ENCODE results near the gene ABLIM1.

The ABLIM1 gene

GRCh38 chr10:114499630-114500190 is 158.4 kb downstream of the ABLIM1 start:
- no peaks in the 10 kb centered on the region for H3K27me3 ChIP-seq (ENCODE audit: control insufficient read depth, insufficient read depth, low read length)
- no peaks in the 10 kb centered on the region for H3K9me3 ChIP-seq (ENCODE audit: control insufficient read depth, insufficient read depth, low read depth, low read length)
- H3K36me3 ChIP-seq (ENCODE audit: control insufficient read depth, insufficient read depth, low read length) = peaks cover 5% of the 10 kb centered on the region
- H3K4me1 ChIP-seq (ENCODE audit: control insufficient read depth, insufficient read depth, low read length) = peaks cover 4% of the 10 kb centered on the region; the same call in 1 of the 2 replicates
- H3K4me3 ChIP-seq (ENCODE audit: low read depth, low read length) = no peak overlapping the region
- H3K9ac ChIP-seq (ENCODE audit: low read length) = no peak overlapping the region
- no peak overlapping the region for H3K27ac ChIP-seq (ENCODE audit: low read depth, low read length)

- Histone ChIP-seq H3K27me3 (ENCODE audit: control insufficient read depth, insufficient read depth, low read length) (no peaks in the 10 kb centered on the region), H3K27ac (ENCODE audit: low read depth, low read length) (no peak overlapping the region), H3K9me3 (ENCODE audit: control insufficient read depth, insufficient read depth, low read depth, low read length) (no peaks in the 10 kb centered on the region), H3K36me3 (ENCODE audit: control insufficient read depth, insufficient read depth, low read length) (peaks cover 5% of the 10 kb centered on the region), H3K4me1 (ENCODE audit: control insufficient read depth, insufficient read depth, low read length) (peaks cover 4% of the 10 kb centered on the region; the same call in 1 of the 2 replicates), H3K9ac (ENCODE audit: low read length) (no peak overlapping the region), H3K4me3 (ENCODE audit: low read depth, low read length) (no peak overlapping the region)
Observed at GRCh38 chr10:114499116-114499515, 159.0 kb downstream of the ABLIM1 start.

GRCh38 chr10:114498413-114499111 is 159.5 kb downstream of the ABLIM1 start:
- Histone ChIP-seq H3K27ac (ENCODE audit: low read depth, low read length) (no peak overlapping the region), H3K4me3 (ENCODE audit: low read depth, low read length) (no peak overlapping the region), H3K9me3 (ENCODE audit: control insufficient read depth, insufficient read depth, low read depth, low read length) (no peaks in the 10 kb centered on the region), H3K4me1 (ENCODE audit: control insufficient read depth, insufficient read depth, low read length) (peaks cover 4% of the 10 kb centered on the region; the same call in 1 of the 2 replicates), H3K36me3 (ENCODE audit: control insufficient read depth, insufficient read depth, low read length) (peaks cover 5% of the 10 kb centered on the region), H3K9ac (ENCODE audit: low read length) (no peak overlapping the region), H3K27me3 (ENCODE audit: control insufficient read depth, insufficient read depth, low read length) (no peaks in the 10 kb centered on the region)

GRCh38 chr10:114495303-114495702 is 162.8 kb downstream of the ABLIM1 start:
- H3K4me3 ChIP-seq (ENCODE audit: low read depth, low read length) = no peak overlapping the region
- H3K9me3 ChIP-seq (ENCODE audit: control insufficient read depth, insufficient read depth, low read depth, low read length) = no peaks in the 10 kb centered on the region
- H3K27me3 ChIP-seq (ENCODE audit: control insufficient read depth, insufficient read depth, low read length) = no peaks in the 10 kb centered on the region
- H3K36me3 ChIP-seq (ENCODE audit: control insufficient read depth, insufficient read depth, low read length) = peaks cover 5% of the 10 kb centered on the region
- no peak overlapping the region for H3K27ac ChIP-seq (ENCODE audit: low read depth, low read length)
- peaks cover 4% of the 10 kb centered on the region for H3K4me1 ChIP-seq (ENCODE audit: control insufficient read depth, insufficient read depth, low read length)
- H3K9ac ChIP-seq (ENCODE audit: low read length) = no peak overlapping the region

- Histone ChIP-seq H3K27ac (ENCODE audit: low read depth, low read length) (no peak overlapping the region), H3K4me3 (ENCODE audit: low read depth, low read length) (no peak overlapping the region), H3K27me3 (ENCODE audit: control insufficient read depth, insufficient read depth, low read length) (no peaks in the 10 kb centered on the region), H3K36me3 (ENCODE audit: control insufficient read depth, insufficient read depth, low read length) (peaks cover 5% of the 10 kb centered on the region), H3K9me3 (ENCODE audit: control insufficient read depth, insufficient read depth, low read depth, low read length) (no peaks in the 10 kb centered on the region), H3K9ac (ENCODE audit: low read length) (no peak overlapping the region), H3K4me1 (ENCODE audit: control insufficient read depth, insufficient read depth, low read length) (peaks cover 22% of the 10 kb centered on the region)
Observed at GRCh38 chr10:114492351-114493037, 165.6 kb downstream of the ABLIM1 start.

GRCh38 chr10:114491933-114492332 is 166.1 kb downstream of the ABLIM1 start:
- Histone ChIP-seq H3K4me1 (ENCODE audit: control insufficient read depth, insufficient read depth, low read length) (peaks cover 23% of the 10 kb centered on the region), H3K9ac (ENCODE audit: low read length) (no peak overlapping the region), H3K4me3 (ENCODE audit: low read depth, low read length) (no peak overlapping the region), H3K27me3 (ENCODE audit: control insufficient read depth, insufficient read depth, low read length) (no peaks in the 10 kb centered on the region), H3K27ac (ENCODE audit: low read depth, low read length) (no peak overlapping the region), H3K36me3 (ENCODE audit: control insufficient read depth, insufficient read depth, low read length) (peaks cover 5% of the 10 kb centered on the region), H3K9me3 (ENCODE audit: control insufficient read depth, insufficient read depth, low read depth, low read length) (no peaks in the 10 kb centered on the region)

GRCh38 chr10:114491419-114491818 is 166.7 kb downstream of the ABLIM1 start:
- Histone ChIP-seq H3K36me3 (ENCODE audit: control insufficient read depth, insufficient read depth, low read length) (peaks cover 7% of the 10 kb centered on the region), H3K4me3 (ENCODE audit: low read depth, low read length) (no peak overlapping the region), H3K27me3 (ENCODE audit: control insufficient read depth, insufficient read depth, low read length) (no peaks in the 10 kb centered on the region), H3K9ac (ENCODE audit: low read length) (no peak overlapping the region), H3K4me1 (ENCODE audit: control insufficient read depth, insufficient read depth, low read length) (peaks cover 20% of the 10 kb centered on the region), H3K27ac (ENCODE audit: low read depth, low read length) (no peak overlapping the region), H3K9me3 (ENCODE audit: control insufficient read depth, insufficient read depth, low read depth, low read length) (no peaks in the 10 kb centered on the region)

GRCh38 chr10:114489521-114490310 is 168.4 kb downstream of the ABLIM1 start:
- peaks cover 20% of the 10 kb centered on the region for H3K4me1 ChIP-seq (ENCODE audit: control insufficient read depth, insufficient read depth, low read length)
- H3K9ac ChIP-seq (ENCODE audit: low read length) = peak overlapping the region; percentile 5
- H3K9me3 ChIP-seq (ENCODE audit: control insufficient read depth, insufficient read depth, low read depth, low read length) = no peaks in the 10 kb centered on the region
- H3K27me3 ChIP-seq (ENCODE audit: control insufficient read depth, insufficient read depth, low read length) = no peaks in the 10 kb centered on the region
- no peak overlapping the region for H3K27ac ChIP-seq (ENCODE audit: low read depth, low read length)
- no peak overlapping the region for H3K4me3 ChIP-seq (ENCODE audit: low read depth, low read length)
- H3K36me3 ChIP-seq (ENCODE audit: control insufficient read depth, insufficient read depth, low read length) = peaks cover 14% of the 10 kb centered on the region

GRCh38 chr10:114487815-114488536 is 170.1 kb downstream of the ABLIM1 start:
- peak overlapping the region; percentile 16; the same call in 1 of the 2 replicates for H3K27ac ChIP-seq (ENCODE audit: low read depth, low read length)
- H3K27me3 ChIP-seq (ENCODE audit: control insufficient read depth, insufficient read depth, low read length) = no peaks in the 10 kb centered on the region
- H3K9me3 ChIP-seq (ENCODE audit: control insufficient read depth, insufficient read depth, low read depth, low read length) = no peaks in the 10 kb centered on the region
- H3K4me3 ChIP-seq (ENCODE audit: low read depth, low read length) = no peak overlapping the region
- peaks cover 16% of the 10 kb centered on the region for H3K36me3 ChIP-seq (ENCODE audit: control insufficient read depth, insufficient read depth, low read length)
- peaks cover 20% of the 10 kb centered on the region for H3K4me1 ChIP-seq (ENCODE audit: control insufficient read depth, insufficient read depth, low read length)
- no peak overlapping the region for H3K9ac ChIP-seq (ENCODE audit: low read length)
